Breast epithelium (tissue), 3 donors: ENCODE data around the gene PHACTR3.

Experiments used
- POLR2A ChIP-seq: fragments of 450-650 bp; IDR thresholded peaks from one replicate; pipeline ENCODE4 v1.6.1; 2016; ENCODE audit warnings: antibody characterized with exemption, mild to moderate bottlenecking, moderate library complexity
- POLR2AphosphoS5 ChIP-seq, 3 donors: sonication (generic); formaldehyde crosslinking; IDR thresholded peaks; one replicate each; pipeline ENCODE4 v1.6.1; 2017; ENCODE audit warnings: antibody characterized with exemption in 3 of 3

- no peak for TF ChIP-seq POLR2AphosphoS5 (IDR thresholded peaks at IDR 0.05)
- no peak for TF ChIP-seq POLR2A
These were observed 180.0 kb downstream of the PHACTR3 start for GRCh38 chr20:59784365-59784764.
